GM13977 (cell line): ENCODE results near the gene DGKB.

ENCODE experiments used
- DNase-seq: peaks from one replicate; pipeline ENCODE4 v3.0.0; 2012; ENCODE audit warnings: low spot score
- in situ Hi-C: fragments of 300-500 bp; cut with MboI; formaldehyde crosslinking; loops from one replicate; pipeline ENCODE4 v1.12.0; 2022; ENCODE audit warnings: low sequenced_read_pairs, low pct_unique_long_range_greater_than_20kb, mixed read lengths, inconsistent platforms; ENCODE audit not compliant: unreplicated experiment
- TF ChIP-seq, protein P1 (sequence below): IDR thresholded peaks from 2 replicates; pipeline ENCODE4 v1.5.1; 2012; ENCODE audit warnings: mild to moderate bottlenecking, control low read depth; ENCODE audit not compliant: insufficient read depth; ENCODE audit errors: extremely low read depth, missing control alignments

DGKB gene

DNA sequence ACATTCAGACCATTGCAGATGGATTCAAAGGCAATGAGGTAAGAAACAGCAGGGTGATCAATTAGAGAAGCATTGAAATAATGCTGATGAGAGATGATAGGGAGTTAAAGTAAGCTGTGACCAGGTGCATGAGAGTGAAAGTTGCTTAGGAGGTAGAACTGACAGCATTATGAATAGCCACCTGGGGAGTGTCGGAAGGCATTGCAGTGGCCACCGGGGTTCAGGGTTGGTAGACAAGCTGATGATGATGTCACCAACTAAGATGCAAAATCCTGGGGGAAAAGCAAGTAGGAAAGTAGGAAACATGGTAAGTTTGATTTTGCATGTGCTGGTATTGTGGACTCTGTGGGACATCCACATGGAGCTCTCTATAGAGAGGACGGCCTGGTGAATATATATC is 701.2 kb downstream of the DGKB start:
- TF ChIP-seq, protein P1, sequence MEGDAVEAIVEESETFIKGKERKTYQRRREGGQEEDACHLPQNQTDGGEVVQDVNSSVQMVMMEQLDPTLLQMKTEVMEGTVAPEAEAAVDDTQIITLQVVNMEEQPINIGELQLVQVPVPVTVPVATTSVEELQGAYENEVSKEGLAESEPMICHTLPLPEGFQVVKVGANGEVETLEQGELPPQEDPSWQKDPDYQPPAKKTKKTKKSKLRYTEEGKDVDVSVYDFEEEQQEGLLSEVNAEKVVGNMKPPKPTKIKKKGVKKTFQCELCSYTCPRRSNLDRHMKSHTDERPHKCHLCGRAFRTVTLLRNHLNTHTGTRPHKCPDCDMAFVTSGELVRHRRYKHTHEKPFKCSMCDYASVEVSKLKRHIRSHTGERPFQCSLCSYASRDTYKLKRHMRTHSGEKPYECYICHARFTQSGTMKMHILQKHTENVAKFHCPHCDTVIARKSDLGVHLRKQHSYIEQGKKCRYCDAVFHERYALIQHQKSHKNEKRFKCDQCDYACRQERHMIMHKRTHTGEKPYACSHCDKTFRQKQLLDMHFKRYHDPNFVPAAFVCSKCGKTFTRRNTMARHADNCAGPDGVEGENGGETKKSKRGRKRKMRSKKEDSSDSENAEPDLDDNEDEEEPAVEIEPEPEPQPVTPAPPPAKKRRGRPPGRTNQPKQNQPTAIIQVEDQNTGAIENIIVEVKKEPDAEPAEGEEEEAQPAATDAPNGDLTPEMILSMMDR = no peak
- DNase-seq = no peak
- in situ Hi-C loops = no loop called here

DNA sequence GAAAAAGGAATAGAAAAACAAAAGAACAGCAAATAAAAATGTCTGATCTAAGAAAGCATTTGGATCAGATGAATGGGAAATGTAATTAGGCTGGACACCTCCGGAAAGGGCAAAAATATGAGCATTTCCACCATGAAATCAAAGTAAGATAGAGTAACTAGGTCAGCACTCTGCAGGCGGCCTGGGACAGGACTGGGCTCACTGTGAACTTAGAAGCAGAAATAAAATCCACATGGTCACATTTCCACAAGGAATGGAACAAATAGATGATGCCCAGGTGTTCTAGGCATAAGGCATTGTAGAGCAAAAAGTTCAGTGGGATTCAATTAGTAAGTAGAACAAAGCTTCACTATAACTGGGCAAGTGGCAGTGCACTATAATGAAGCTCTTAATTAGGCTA is 703.2 kb downstream of the DGKB start:
- in situ Hi-C loops = no loop called here
- TF ChIP-seq, protein P1 = no peak
- DNase-seq = no peak

DNA sequence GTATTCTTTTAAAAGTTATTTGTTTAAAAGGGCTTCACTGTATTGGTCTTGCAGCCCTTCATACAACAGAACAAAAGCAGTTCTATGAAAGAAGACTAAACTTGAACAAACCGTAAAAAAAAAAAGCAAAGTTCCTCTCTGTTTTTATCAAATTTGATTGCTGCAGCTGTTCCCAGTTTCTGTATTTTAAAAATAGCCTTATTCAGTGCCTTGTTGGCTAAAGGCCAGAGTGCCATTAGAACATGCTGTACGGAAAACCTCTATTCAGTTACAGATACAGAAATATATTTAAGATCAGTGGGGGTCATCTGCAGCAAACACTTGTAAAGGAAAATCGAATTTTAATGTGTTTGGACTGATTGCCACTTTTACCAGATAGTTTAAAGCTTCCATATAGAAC is 705.3 kb downstream of the DGKB start:
- DNase-seq = no peak
- in situ Hi-C loops = no loop called here
- TF ChIP-seq, protein P1 = no peak

DNA sequence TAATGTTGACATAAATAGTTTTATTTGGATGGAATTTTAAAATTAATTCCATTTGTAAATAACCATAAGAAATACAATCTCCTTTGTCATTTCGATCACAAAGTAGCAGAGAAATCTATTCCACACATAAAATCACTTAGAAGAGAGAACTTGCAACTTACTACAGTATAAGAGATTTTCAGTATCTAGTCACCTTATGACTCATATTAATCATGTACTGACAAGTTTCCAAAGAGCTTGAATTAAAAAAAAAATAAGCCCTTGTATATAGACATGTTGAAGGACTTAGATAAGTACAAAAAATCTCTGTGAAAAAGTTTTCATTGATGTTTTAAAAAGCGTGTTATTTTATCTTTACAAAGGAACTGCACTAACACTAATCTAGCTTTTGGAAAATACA is 706.0 kb downstream of the DGKB start:
- DNase-seq = no peak
- TF ChIP-seq, protein P1 = no peak
- in situ Hi-C loops = no loop called here

DNA sequence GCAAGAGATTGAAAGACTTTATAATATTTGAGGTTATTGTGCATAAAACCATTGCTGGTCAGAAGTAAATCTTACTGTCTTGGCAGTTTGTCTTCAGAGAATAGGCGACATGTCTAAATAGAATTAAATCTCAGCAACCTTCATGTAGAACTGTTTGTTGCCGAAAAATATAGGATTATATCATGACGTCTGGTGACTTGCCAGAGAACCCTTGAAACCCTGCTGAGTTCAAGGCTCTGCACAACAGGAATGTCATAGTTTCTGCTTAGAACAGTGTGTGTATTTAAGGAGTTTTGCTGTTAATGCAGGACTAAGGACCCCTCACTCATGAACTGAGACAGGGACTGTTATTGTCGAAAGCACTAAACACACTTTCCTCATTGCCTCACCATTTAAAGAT is 706.7 kb downstream of the DGKB start:
- in situ Hi-C loops = no loop called here
- TF ChIP-seq, protein P1 = no peak
- no peak for DNase-seq

DNA sequence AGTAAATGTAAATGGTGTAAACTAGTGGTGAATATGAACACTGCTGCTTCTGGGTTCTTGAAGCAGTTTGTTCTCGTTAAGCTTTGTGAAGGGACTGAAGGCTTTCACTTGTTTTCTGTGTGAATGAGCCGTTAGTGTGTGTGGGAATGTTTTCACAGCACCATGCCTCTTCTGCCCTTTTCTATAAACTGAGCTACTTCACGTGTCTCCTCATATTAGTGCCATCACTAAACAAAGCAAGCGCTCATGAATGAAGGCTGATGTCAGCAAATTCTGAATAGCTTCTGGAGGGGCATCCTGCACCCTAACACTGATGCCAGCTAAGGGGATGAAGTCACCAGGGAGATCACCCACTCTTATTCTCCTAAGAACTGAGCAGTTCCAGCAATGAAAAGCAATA is 707.5 kb downstream of the DGKB start:
- TF ChIP-seq, protein P1 = no peak
- in situ Hi-C loops = no loop called here
- no peak for DNase-seq

DNA sequence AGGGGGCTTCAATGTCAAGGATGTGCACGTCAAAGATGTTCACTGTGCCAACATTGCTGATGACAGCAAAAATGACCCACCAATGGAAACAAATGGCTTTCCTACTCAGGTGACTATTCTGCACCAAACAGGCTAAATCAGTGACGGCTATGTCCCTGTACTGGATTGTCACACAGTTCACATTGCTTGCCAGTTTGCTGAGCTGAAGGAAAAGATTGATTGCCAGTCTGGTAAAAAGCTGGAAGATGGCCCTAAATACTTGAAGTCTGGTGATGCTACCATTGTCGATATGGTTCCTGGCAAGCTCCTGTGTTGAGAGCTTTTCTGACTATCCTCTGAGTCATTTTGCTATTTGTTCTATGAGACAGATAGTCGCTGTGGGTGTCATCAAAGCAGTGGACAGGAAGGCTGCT is 710.9 kb downstream of the DGKB start:
- DNase-seq = no peak
- in situ Hi-C loops = no loop called here
- TF ChIP-seq, protein P1 = no peak
